HEK293 (cell line): Measurements from ENCODE around the gene INPP4B.
"Not testable (repeated sequence)": the region's sequence is repeated elsewhere in the genome, so short reads cannot be mapped to it uniquely, and the experiment has no call there.

Source experiments
- CTCF ChIA-PET: fragments of 350-600 bp; formaldehyde crosslinking; extraction: SDS; loops from one replicate; lab custom pipeline; 2021; ENCODE audit warnings: antibody characterized with exemption; lab: Yijun Ruan, JAX
- POLR2A ChIA-PET: fragments of 300-600 bp; formaldehyde crosslinking; extraction: SDS; loops from one replicate; lab custom pipeline; 2020; ENCODE audit warnings: antibody characterized with exemption, inconsistent platforms; lab: Yijun Ruan, JAX
- H3K27ac ChIP-seq: fragments of 200-500 bp; sonication (Bioruptor generic); 2 replicates; pipeline ENCODE4 v1.5.1; 2014; ENCODE audit warnings: low read depth, low read length, control low read depth, inconsistent platforms; ENCODE audit errors: extremely low read depth
- H3K36me3 ChIP-seq, 2 experiments: fragments of 200-500 bp in 1 of 2; sonication (Bioruptor generic) in 1 of 2; 1 replicate in 1 of 2; 2 replicates in 1 of 2; pipeline ENCODE4 v1.5.1; 2014 to 2017; ENCODE audit warnings: inconsistent platforms in 2 of 2, low read length in 2 of 2; ENCODE audit not compliant: control insufficient read depth in 2 of 2, insufficient read depth in 1 of 2
- H3K4me1 ChIP-seq: fragments of 200-500 bp; sonication (Bioruptor generic); 2 replicates; pipeline ENCODE4 v1.5.1; 2014; ENCODE audit warnings: mild to moderate bottlenecking, low read length, inconsistent platforms; ENCODE audit not compliant: control insufficient read depth, insufficient read depth
- H3K4me3 ChIP-seq: 2 replicates; pipeline ENCODE4 v1.5.1; 2011; ENCODE audit warnings: low read depth, mild to moderate bottlenecking, control low read depth, low read length, moderate library complexity
- H3K9me3 ChIP-seq: fragments of 200-500 bp; sonication (Bioruptor generic); 2 replicates; pipeline ENCODE4 v1.5.1; 2014; ENCODE audit warnings: low read depth, low read length, inconsistent platforms; ENCODE audit not compliant: control insufficient read depth, insufficient read depth
- BCL11B ChIP-seq: fragments of 450-650 bp; formaldehyde crosslinking; IDR thresholded peaks from 2 replicates; pipeline ENCODE4 v1.5.1; 2016; ENCODE audit warnings: low read depth, missing biosample characterization, missing genetic modification characterization
- FEZF1 ChIP-seq: fragments of 450-650 bp; formaldehyde crosslinking; IDR thresholded peaks from 2 replicates; pipeline ENCODE4 v1.5.1; 2016; ENCODE audit warnings: missing biosample characterization, missing genetic modification characterization
- HIC1 ChIP-seq: fragments of 450-650 bp; formaldehyde crosslinking; IDR thresholded peaks from 2 replicates; pipeline ENCODE4 v1.5.1; 2016; ENCODE audit warnings: missing biosample characterization, missing genetic modification characterization
- SALL2 ChIP-seq: fragments of 450-650 bp; formaldehyde crosslinking; IDR thresholded peaks from 2 replicates; pipeline ENCODE4 v1.5.0; 2017; ENCODE audit warnings: missing biosample characterization, mild to moderate bottlenecking, missing genetic modification characterization, borderline replicate concordance
- SP3 ChIP-seq: fragments of 450-650 bp; formaldehyde crosslinking; IDR thresholded peaks from 2 replicates; pipeline ENCODE4 v1.5.1; 2016; ENCODE audit warnings: missing biosample characterization, missing genetic modification characterization
- WT1 ChIP-seq: fragments of 450-650 bp; formaldehyde crosslinking; IDR thresholded peaks from 2 replicates; pipeline ENCODE4 v1.5.1; 2016; ENCODE audit warnings: missing biosample characterization, missing genetic modification characterization
- ZBTB21 ChIP-seq: fragments of 450-650 bp; formaldehyde crosslinking; IDR thresholded peaks from 2 replicates; pipeline ENCODE4 v1.5.1; 2017; ENCODE audit warnings: missing biosample characterization, missing genetic modification characterization
- ZNF184 ChIP-seq: fragments of 450-650 bp; IDR thresholded peaks from 2 replicates; pipeline ENCODE4 v1.5.1; 2018; ENCODE audit warnings: missing biosample characterization, mild to moderate bottlenecking, missing genetic modification characterization
- ZNF214 ChIP-seq: fragments of 450-650 bp; formaldehyde crosslinking; IDR thresholded peaks from 2 replicates; pipeline ENCODE4 v1.5.1; 2017; ENCODE audit warnings: missing biosample characterization, mild to moderate bottlenecking, missing genetic modification characterization, borderline replicate concordance
- ZNF24 ChIP-seq: fragments of 450-650 bp; formaldehyde crosslinking; IDR thresholded peaks from 2 replicates; pipeline ENCODE4 v1.5.1; 2016; ENCODE audit warnings: missing biosample characterization, missing genetic modification characterization
- ZNF514 ChIP-seq: fragments of 450-650 bp; formaldehyde crosslinking; IDR thresholded peaks from 2 replicates; pipeline ENCODE4 v1.5.1; 2016; ENCODE audit warnings: missing biosample characterization, missing genetic modification characterization
- ZNF585B ChIP-seq: fragments of 450-650 bp; formaldehyde crosslinking; IDR thresholded peaks from 2 replicates; pipeline ENCODE4 v1.5.1; 2016; ENCODE audit warnings: missing biosample characterization, missing genetic modification characterization
- ZNF670 ChIP-seq: fragments of 450-650 bp; formaldehyde crosslinking; IDR thresholded peaks from 2 replicates; pipeline ENCODE4 v1.5.1; 2016; ENCODE audit warnings: missing biosample characterization, missing genetic modification characterization, low read depth
- ZNF701 ChIP-seq: fragments of 450-650 bp; formaldehyde crosslinking; IDR thresholded peaks from 2 replicates; pipeline ENCODE4 v1.5.1; 2016; ENCODE audit warnings: missing biosample characterization, missing genetic modification characterization
- ZNF837 ChIP-seq: fragments of 450-650 bp; formaldehyde crosslinking; IDR thresholded peaks from 2 replicates; pipeline ENCODE4 v1.5.1; 2016; ENCODE audit warnings: missing biosample characterization, missing genetic modification characterization
- TF ChIP-seq, protein P1 (sequence below): fragments of 450-650 bp; formaldehyde crosslinking; IDR thresholded peaks from 2 replicates; pipeline ENCODE4 v1.5.1; 2016; ENCODE audit warnings: missing biosample characterization, missing genetic modification characterization
- TF ChIP-seq, protein P2 (sequence below): fragments of 450-650 bp; formaldehyde crosslinking; IDR thresholded peaks from 2 replicates; pipeline ENCODE4 v1.5.1; 2016; ENCODE audit warnings: missing biosample characterization, missing genetic modification characterization
- TF ChIP-seq, protein P3 (sequence below): fragments of 450-650 bp; formaldehyde crosslinking; IDR thresholded peaks from 2 replicates; pipeline ENCODE4 v1.5.1; 2016; ENCODE audit warnings: missing biosample characterization, missing genetic modification characterization
- TF ChIP-seq, protein P4 (sequence below): fragments of 450-650 bp; formaldehyde crosslinking; IDR thresholded peaks from 2 replicates; pipeline ENCODE4 v1.5.1; 2017; ENCODE audit warnings: missing biosample characterization, mild to moderate bottlenecking, missing genetic modification characterization, moderate library complexity

The INPP4B gene

GRCh38 chr4:142077048-142077447 is 769.1 kb downstream of the INPP4B start:
- TF ChIP-seq ZNF24 (tag by site-specific recombination) (no peak), SALL2 (tag by site-specific recombination) (no peak), ZNF184 (no peak), WT1 (tag by site-specific recombination) (no peak), ZNF670 (tag by site-specific recombination) (no peak), ZNF837 (no peak), FEZF1 (no peak), SP3 (tag by site-specific recombination) (no peak), BCL11B (tag by site-specific recombination) (no peak), ZNF214 (tag by site-specific recombination) (no peak), ZNF585B (tag by site-specific recombination) (no peak), ZBTB21 (tag by site-specific recombination) (no peak), HIC1 (tag by site-specific recombination) (no peak), ZNF514 (tag by site-specific recombination) (no peak), ZNF701 (no peak)
- TF ChIP-seq, protein P1, sequence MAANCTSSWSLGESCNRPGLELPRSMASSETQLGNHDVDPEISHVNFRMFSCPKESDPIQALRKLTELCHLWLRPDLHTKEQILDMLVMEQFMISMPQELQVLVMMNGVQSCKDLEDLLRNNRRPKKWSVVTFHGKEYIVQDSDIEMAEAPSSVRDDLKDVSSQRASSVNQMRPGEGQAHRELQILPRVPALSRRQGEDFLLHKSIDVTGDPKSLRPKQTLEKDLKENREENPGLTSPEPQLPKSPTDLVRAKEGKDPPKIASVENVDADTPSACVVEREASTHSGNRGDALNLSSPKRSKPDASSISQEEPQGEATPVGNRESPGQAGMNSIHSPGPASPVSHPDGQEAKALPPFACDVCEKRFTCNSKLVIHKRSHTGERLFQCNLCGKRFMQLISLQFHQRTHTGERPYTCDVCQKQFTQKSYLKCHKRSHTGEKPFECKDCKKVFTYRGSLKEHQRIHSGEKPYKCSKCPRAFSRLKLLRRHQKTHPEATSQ (tag by site-specific recombination) = no peak
- TF ChIP-seq, protein P2, sequence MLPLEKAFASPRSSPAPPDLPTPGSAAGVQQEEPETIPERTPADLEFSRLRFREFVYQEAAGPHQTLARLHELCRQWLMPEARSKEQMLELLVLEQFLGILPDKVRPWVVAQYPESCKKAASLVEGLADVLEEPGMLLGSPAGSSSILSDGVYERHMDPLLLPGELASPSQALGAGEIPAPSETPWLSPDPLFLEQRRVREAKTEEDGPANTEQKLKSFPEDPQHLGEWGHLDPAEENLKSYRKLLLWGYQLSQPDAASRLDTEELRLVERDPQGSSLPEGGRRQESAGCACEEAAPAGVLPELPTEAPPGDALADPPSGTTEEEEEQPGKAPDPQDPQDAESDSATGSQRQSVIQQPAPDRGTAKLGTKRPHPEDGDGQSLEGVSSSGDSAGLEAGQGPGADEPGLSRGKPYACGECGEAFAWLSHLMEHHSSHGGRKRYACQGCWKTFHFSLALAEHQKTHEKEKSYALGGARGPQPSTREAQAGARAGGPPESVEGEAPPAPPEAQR (tag by site-specific recombination) = no peak
- TF ChIP-seq, protein P3, sequence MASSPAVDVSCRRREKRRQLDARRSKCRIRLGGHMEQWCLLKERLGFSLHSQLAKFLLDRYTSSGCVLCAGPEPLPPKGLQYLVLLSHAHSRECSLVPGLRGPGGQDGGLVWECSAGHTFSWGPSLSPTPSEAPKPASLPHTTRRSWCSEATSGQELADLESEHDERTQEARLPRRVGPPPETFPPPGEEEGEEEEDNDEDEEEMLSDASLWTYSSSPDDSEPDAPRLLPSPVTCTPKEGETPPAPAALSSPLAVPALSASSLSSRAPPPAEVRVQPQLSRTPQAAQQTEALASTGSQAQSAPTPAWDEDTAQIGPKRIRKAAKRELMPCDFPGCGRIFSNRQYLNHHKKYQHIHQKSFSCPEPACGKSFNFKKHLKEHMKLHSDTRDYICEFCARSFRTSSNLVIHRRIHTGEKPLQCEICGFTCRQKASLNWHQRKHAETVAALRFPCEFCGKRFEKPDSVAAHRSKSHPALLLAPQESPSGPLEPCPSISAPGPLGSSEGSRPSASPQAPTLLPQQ (tag by site-specific recombination) = no peak
- TF ChIP-seq, protein P4, sequence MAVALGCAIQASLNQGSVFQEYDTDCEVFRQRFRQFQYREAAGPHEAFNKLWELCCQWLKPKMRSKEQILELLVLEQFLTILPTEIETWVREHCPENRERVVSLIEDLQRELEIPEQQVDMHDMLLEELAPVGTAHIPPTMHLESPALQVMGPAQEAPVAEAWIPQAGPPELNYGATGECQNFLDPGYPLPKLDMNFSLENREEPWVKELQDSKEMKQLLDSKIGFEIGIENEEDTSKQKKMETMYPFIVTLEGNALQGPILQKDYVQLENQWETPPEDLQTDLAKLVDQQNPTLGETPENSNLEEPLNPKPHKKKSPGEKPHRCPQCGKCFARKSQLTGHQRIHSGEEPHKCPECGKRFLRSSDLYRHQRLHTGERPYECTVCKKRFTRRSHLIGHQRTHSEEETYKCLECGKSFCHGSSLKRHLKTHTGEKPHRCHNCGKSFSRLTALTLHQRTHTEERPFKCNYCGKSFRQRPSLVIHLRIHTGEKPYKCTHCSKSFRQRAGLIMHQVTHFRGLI = no peak
- POLR2A ChIA-PET = no interaction called here
- H3K9me3 ChIP-seq = no peaks in the 10 kb centered on the region
- no peak overlapping the region for H3K27ac ChIP-seq
- CTCF ChIA-PET = interaction anchor here (0.6 kb wide), 2 partner anchors 23 to 217 kb away, joined by 3 read pairs; no protein-coding TSS in a partner anchor
- H3K36me3 ChIP-seq = no peaks in the 10 kb centered on the region
- no peaks in the 10 kb centered on the region for H3K4me1 ChIP-seq
- H3K4me3 ChIP-seq = no peak overlapping the region

GRCh38 chr4:142068304-142068703 is 777.8 kb downstream of the INPP4B start:
- H3K4me1 ChIP-seq, POLR2A ChIA-PET, H3K27ac ChIP-seq, H3K36me3 ChIP-seq, H3K9me3 ChIP-seq, CTCF ChIA-PET, H3K4me3 ChIP-seq: not testable (repeated sequence)

GRCh38 chr4:142066562-142066961 is 779.5 kb downstream of the INPP4B start:
- POLR2A ChIA-PET, CTCF ChIA-PET, H3K4me3 ChIP-seq: not testable (repeated sequence)

More at GRCh38 chr4:142066562-142066961, 779.5 kb downstream of the INPP4B start:
- H3K9me3 ChIP-seq, H3K36me3 ChIP-seq, H3K4me1 ChIP-seq, H3K27ac ChIP-seq: not testable (repeated sequence)
